ENCODE data around the gene CYRIA.

Gene CYRIA

GRCh38 chr2:16650287-16651249 lies 15.1 kb downstream of the CYRIA start:
- no peak for DNase-seq (ENCODE audit: low spot score)

- no peak for DNase-seq (ENCODE audit: low spot score)
These were observed 16.0 kb downstream of the CYRIA start for GRCh38 chr2:16649353-16650286.

GRCh38 chr2:16647992-16648617 lies 17.5 kb downstream of the CYRIA start:
- no peak for DNase-seq (ENCODE audit: low spot score)

- no peak for DNase-seq (ENCODE audit: low spot score)
These were observed 19.7 kb downstream of the CYRIA start for GRCh38 chr2:16645775-16646559.

GRCh38 chr2:16645088-16645487 lies 20.5 kb downstream of the CYRIA start:
- DNase-seq (ENCODE audit: low spot score): no peak

- peak; percentile 91 for DNase-seq (ENCODE audit: low spot score)
These were observed 21.3 kb downstream of the CYRIA start for GRCh38 chr2:16644221-16644925.

GRCh38 chr2:16643099-16643498 lies 22.5 kb downstream of the CYRIA start:
- peak; percentile 79 for DNase-seq (ENCODE audit: low spot score)

- DNase-seq (ENCODE audit: low spot score): no peak
These were observed 23.5 kb downstream of the CYRIA start for GRCh38 chr2:16642088-16642487.

- no peak for DNase-seq (ENCODE audit: low spot score)
These were observed 24.1 kb downstream of the CYRIA start for GRCh38 chr2:16641509-16641908.

- DNase-seq (ENCODE audit: low spot score): no peak
These were observed 24.8 kb downstream of the CYRIA start for GRCh38 chr2:16640867-16641266.

- DNase-seq (ENCODE audit: low spot score): no peak
These were observed 25.5 kb downstream of the CYRIA start for GRCh38 chr2:16640001-16640700.

GRCh38 chr2:16639431-16639830 lies 26.2 kb downstream of the CYRIA start:
- DNase-seq (ENCODE audit: low spot score): no peak

GRCh38 chr2:16638946-16639345 lies 26.7 kb downstream of the CYRIA start:
- DNase-seq (ENCODE audit: low spot score): no peak

- DNase-seq (ENCODE audit: low spot score): no peak
These were observed 28.3 kb downstream of the CYRIA start for GRCh38 chr2:16637304-16637703.

- peak; percentile 51 for DNase-seq (ENCODE audit: low spot score)
These were observed 29.6 kb downstream of the CYRIA start for GRCh38 chr2:16635791-16636699.

- peak; percentile 98 for DNase-seq (ENCODE audit: low spot score)
These were observed 31.8 kb downstream of the CYRIA start for GRCh38 chr2:16633621-16634430.

- DNase-seq (ENCODE audit: low spot score): no peak
These were observed 33.0 kb downstream of the CYRIA start for GRCh38 chr2:16632598-16632997.

GRCh38 chr2:16630463-16630862 lies 35.2 kb downstream of the CYRIA start:
- DNase-seq (ENCODE audit: low spot score): no peak
